Measurements from ENCODE around the gene DEFB132.

Gene DEFB132

DNA sequence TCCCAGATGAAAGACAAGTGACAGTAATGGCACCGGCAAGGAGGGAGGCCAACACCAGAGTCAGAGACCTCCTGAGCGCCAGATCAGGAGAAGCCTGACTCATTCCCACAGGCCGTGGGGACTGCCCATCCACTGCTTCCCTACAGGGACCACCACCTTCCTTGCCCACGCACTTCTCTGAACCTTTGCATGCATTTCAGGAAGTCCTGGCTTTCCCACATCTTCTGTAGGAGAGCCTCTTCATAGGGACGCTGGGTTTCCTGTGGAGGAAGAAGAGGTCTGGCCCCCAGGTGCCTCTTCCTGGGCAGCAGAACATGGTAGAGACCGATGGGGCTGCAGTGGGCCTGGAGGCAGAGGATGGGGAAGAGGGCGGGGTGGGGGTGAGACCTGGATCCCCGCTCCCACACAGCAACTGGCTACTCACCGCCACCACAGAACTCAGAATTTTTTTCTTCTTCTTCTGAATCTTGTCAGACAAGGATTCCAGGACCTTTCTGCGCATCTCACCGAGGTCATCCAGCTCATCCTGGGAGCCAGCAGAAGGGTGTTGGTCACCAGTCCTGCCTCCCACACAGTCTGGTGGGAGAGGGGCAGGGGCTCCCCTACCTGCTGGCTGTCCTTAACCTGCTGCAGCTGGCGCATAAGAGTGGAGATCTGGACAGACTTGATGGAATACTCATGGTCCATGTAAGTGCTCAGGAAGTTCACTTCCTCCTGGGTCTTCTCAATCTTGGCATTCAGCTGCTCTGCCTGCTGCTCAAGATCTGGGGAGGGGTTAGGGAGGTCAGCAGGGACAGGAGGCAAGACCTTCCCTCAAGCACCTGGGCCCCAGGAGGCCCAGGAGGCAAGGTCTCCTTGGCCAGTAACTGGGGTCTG is 19.3 kb downstream of the DEFB132 start:
- no peak overlapping the region for H3K4me3 ChIP-seq (ENCODE audit: insufficient read depth, low read depth, low read length, poor library complexity, severe bottlenecking)
- no peak for DNase-seq
- H3K9me3 ChIP-seq (ENCODE audit: control insufficient read depth, low read length), result no peaks in the 10 kb centered on the region
- H3K4me1 ChIP-seq (ENCODE audit: control insufficient read depth, insufficient read depth, low read length, poor library complexity, severe bottlenecking), result no peaks in the 10 kb centered on the region
- H3K27ac ChIP-seq (ENCODE audit: insufficient read depth, low read length, poor library complexity, severe bottlenecking), result no peak overlapping the region
- no peaks in the 10 kb centered on the region for H3K36me3 ChIP-seq (ENCODE audit: control insufficient read depth, insufficient read depth, low read length)
- no peaks in the 10 kb centered on the region for H3K27me3 ChIP-seq (replicated peaks; ENCODE audit: control insufficient read depth, insufficient read depth, low read length, poor library complexity, severe bottlenecking)

DNA sequence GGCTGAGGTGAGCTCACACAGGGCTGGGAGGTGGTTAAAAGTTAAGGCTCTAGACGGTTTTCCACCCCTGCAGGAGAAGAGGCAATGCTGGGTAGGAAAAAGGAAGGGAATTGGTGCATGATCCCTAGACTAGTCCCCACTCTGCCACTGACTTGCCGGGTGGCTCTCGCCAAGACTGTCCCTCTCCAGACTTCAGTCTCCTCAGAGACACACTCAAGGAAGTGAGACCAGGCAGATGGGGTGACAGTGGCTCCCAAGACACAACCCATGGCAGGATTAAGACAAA is 19.9 kb downstream of the DEFB132 start:
- H3K27me3 ChIP-seq (replicated peaks; ENCODE audit: control insufficient read depth, insufficient read depth, low read length, poor library complexity, severe bottlenecking), result no peaks in the 10 kb centered on the region
- no peak for DNase-seq
- H3K27ac ChIP-seq (ENCODE audit: insufficient read depth, low read length, poor library complexity, severe bottlenecking), result no peak overlapping the region
- no peaks in the 10 kb centered on the region for H3K36me3 ChIP-seq (ENCODE audit: control insufficient read depth, insufficient read depth, low read length)
- no peaks in the 10 kb centered on the region for H3K4me1 ChIP-seq (ENCODE audit: control insufficient read depth, insufficient read depth, low read length, poor library complexity, severe bottlenecking)
- no peaks in the 10 kb centered on the region for H3K9me3 ChIP-seq (ENCODE audit: control insufficient read depth, low read length)
- H3K4me3 ChIP-seq (ENCODE audit: insufficient read depth, low read depth, low read length, poor library complexity, severe bottlenecking), result no peak overlapping the region

GRCh38 chr20:278181-278580 is 20.7 kb downstream of the DEFB132 start:
- Histone ChIP-seq H3K27me3 (replicated peaks; ENCODE audit: control insufficient read depth, insufficient read depth, low read length, poor library complexity, severe bottlenecking) (no peaks in the 10 kb centered on the region), H3K4me3 (ENCODE audit: insufficient read depth, low read depth, low read length, poor library complexity, severe bottlenecking) (no peak overlapping the region), H3K9me3 (ENCODE audit: control insufficient read depth, low read length) (no peaks in the 10 kb centered on the region), H3K36me3 (ENCODE audit: control insufficient read depth, insufficient read depth, low read length) (no peaks in the 10 kb centered on the region), H3K4me1 (ENCODE audit: control insufficient read depth, insufficient read depth, low read length, poor library complexity, severe bottlenecking) (no peaks in the 10 kb centered on the region), H3K27ac (ENCODE audit: insufficient read depth, low read length, poor library complexity, severe bottlenecking) (no peak overlapping the region)
- no peak for DNase-seq

DNA sequence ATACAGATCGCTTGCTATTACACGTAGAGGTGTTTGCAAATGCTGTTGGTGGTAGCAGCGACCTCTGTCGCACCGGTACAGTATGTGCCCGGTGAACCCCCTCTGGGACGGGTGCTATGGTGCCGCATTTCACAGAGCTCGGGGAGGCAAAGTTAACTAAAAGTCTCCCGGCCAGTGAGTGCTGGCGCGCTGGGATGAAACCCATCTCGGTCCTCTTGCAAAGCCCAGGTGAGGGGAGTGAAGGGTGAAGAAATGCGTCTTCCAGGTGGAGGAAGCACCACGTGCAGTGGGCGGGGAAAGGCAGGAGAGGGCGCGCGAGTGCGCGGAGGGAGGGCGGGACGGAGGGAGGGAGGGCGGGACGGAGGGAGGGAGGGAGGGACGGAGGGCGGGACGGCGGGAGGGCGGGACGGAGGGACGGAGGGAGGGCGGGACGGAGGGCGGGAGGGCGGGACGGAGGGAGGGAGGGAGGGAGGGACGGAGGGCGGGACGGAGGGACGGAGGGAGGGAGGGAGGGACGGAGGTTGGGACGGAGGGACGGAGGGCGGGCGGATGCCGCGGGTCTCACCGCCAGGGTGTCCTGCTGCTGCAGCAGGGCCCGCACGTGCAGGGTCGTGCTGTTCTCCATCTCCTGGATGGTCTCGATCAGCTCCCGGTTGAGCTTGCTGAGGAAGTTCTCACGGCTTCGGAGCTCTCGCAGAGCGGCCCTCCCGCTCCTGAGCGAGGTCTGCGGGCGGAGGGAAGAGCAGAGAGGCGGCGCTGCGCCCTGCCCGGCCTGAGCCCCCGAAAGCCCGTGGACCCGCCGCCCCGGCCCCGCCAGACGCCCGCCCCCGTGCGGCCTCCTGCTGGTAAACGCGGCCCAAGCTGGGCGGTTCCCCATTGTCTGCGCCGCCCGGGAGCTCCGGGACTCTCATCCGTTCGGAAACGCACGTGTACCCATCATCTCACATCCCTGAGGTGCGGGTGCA is 21.4 kb downstream of the DEFB132 start:
- Histone ChIP-seq H3K27me3 (replicated peaks; ENCODE audit: control insufficient read depth, insufficient read depth, low read length, poor library complexity, severe bottlenecking) (no peaks in the 10 kb centered on the region), H3K9me3 (ENCODE audit: control insufficient read depth, low read length) (no peaks in the 10 kb centered on the region), H3K27ac (ENCODE audit: insufficient read depth, low read length, poor library complexity, severe bottlenecking) (no peak overlapping the region), H3K4me1 (ENCODE audit: control insufficient read depth, insufficient read depth, low read length, poor library complexity, severe bottlenecking) (no peaks in the 10 kb centered on the region), H3K36me3 (ENCODE audit: control insufficient read depth, insufficient read depth, low read length) (no peaks in the 10 kb centered on the region), H3K4me3 (ENCODE audit: insufficient read depth, low read depth, low read length, poor library complexity, severe bottlenecking) (no peak overlapping the region)
- no peak for DNase-seq

GRCh38 chr20:284172-284571 is 26.6 kb downstream of the DEFB132 start:
- Histone ChIP-seq H3K4me1 (ENCODE audit: control insufficient read depth, insufficient read depth, low read length, poor library complexity, severe bottlenecking) (no peaks in the 10 kb centered on the region), H3K27ac (ENCODE audit: insufficient read depth, low read length, poor library complexity, severe bottlenecking) (no peak overlapping the region), H3K9me3 (ENCODE audit: control insufficient read depth, low read length) (no peaks in the 10 kb centered on the region), H3K4me3 (ENCODE audit: insufficient read depth, low read depth, low read length, poor library complexity, severe bottlenecking) (no peak overlapping the region), H3K27me3 (replicated peaks; ENCODE audit: control insufficient read depth, insufficient read depth, low read length, poor library complexity, severe bottlenecking) (no peaks in the 10 kb centered on the region), H3K36me3 (ENCODE audit: control insufficient read depth, insufficient read depth, low read length) (no peaks in the 10 kb centered on the region)
- DNase-seq, result no peak

DNA sequence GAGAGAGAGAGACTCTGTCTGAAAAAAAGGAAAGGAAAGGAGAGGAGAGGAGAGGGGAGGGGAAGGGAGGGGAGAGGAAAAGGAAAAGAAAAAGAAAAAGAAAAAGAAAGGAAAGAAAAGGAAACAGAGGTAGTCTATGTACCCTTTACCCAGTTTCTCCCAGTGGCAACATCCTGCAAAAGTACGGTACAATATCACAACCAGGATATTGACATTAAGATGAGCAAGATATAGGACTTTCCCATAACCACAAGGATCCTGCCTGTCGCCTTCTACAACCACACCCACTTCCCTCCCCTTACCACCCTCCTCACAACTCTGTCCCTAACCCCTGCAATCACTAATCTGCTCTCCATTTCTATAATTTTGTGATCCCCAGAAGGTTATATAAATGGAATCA is 29.0 kb downstream of the DEFB132 start:
- DNase-seq, result no peak

GRCh38 chr20:288956-289692 is 31.6 kb downstream of the DEFB132 start:
- no peaks in the 10 kb centered on the region for H3K9me3 ChIP-seq (ENCODE audit: control insufficient read depth, low read length)
- DNase-seq, result no peak
- no peak overlapping the region for H3K4me3 ChIP-seq (ENCODE audit: insufficient read depth, low read depth, low read length, poor library complexity, severe bottlenecking)
- no peak overlapping the region for H3K27ac ChIP-seq (ENCODE audit: insufficient read depth, low read length, poor library complexity, severe bottlenecking)
- no peaks in the 10 kb centered on the region for H3K36me3 ChIP-seq (ENCODE audit: control insufficient read depth, insufficient read depth, low read length)
- no peaks in the 10 kb centered on the region for H3K27me3 ChIP-seq (replicated peaks; ENCODE audit: control insufficient read depth, insufficient read depth, low read length, poor library complexity, severe bottlenecking)
- H3K4me1 ChIP-seq (ENCODE audit: control insufficient read depth, insufficient read depth, low read length, poor library complexity, severe bottlenecking), result peaks cover 20% of the 10 kb centered on the region

More for the DNA sequence above, 29.0 kb downstream of the DEFB132 start:
- H3K4me3 ChIP-seq (ENCODE audit: insufficient read depth, low read depth, low read length, poor library complexity, severe bottlenecking), result no peak overlapping the region
- no peaks in the 10 kb centered on the region for H3K9me3 ChIP-seq (ENCODE audit: control insufficient read depth, low read length)
- H3K36me3 ChIP-seq (ENCODE audit: control insufficient read depth, insufficient read depth, low read length), result no peaks in the 10 kb centered on the region
- no peaks in the 10 kb centered on the region for H3K27me3 ChIP-seq (replicated peaks; ENCODE audit: control insufficient read depth, insufficient read depth, low read length, poor library complexity, severe bottlenecking)
- no peak overlapping the region for H3K27ac ChIP-seq (ENCODE audit: insufficient read depth, low read length, poor library complexity, severe bottlenecking)
- peaks cover 14% of the 10 kb centered on the region for H3K4me1 ChIP-seq (ENCODE audit: control insufficient read depth, insufficient read depth, low read length, poor library complexity, severe bottlenecking)

- H3K4me3 ChIP-seq (ENCODE audit: insufficient read depth, low read depth, low read length, poor library complexity, severe bottlenecking), result peak overlapping the region; percentile 61
- no peaks in the 10 kb centered on the region for H3K27me3 ChIP-seq (replicated peaks; ENCODE audit: control insufficient read depth, insufficient read depth, low read length, poor library complexity, severe bottlenecking)
- peaks cover 20% of the 10 kb centered on the region for H3K4me1 ChIP-seq (ENCODE audit: control insufficient read depth, insufficient read depth, low read length, poor library complexity, severe bottlenecking)
- no peak for DNase-seq
- H3K27ac ChIP-seq (ENCODE audit: insufficient read depth, low read length, poor library complexity, severe bottlenecking), result no peak overlapping the region
- no peaks in the 10 kb centered on the region for H3K36me3 ChIP-seq (ENCODE audit: control insufficient read depth, insufficient read depth, low read length)
- H3K9me3 ChIP-seq (ENCODE audit: control insufficient read depth, low read length), result no peaks in the 10 kb centered on the region
Measured at GRCh38 chr20:289693-290083, 32.2 kb downstream of the DEFB132 start.

GRCh38 chr20:290084-290831 is 32.7 kb downstream of the DEFB132 start, which contains the start of gene C20orf96:
TSS of gene C20orf96 (minus strand) at chr20:290750. CDS start at chr20:290610, 140 bp downstream.
- Histone ChIP-seq H3K27me3 (replicated peaks; ENCODE audit: control insufficient read depth, insufficient read depth, low read length, poor library complexity, severe bottlenecking) (no peaks in the 10 kb centered on the region), H3K4me1 (ENCODE audit: control insufficient read depth, insufficient read depth, low read length, poor library complexity, severe bottlenecking) (peaks cover 20% of the 10 kb centered on the region), H3K4me3 (ENCODE audit: insufficient read depth, low read depth, low read length, poor library complexity, severe bottlenecking) (peak within 1 kb of the TSS; percentile 61), H3K36me3 (ENCODE audit: control insufficient read depth, insufficient read depth, low read length) (no peaks in the 10 kb centered on the region), H3K9me3 (ENCODE audit: control insufficient read depth, low read length) (no peaks in the 10 kb centered on the region), H3K27ac (ENCODE audit: insufficient read depth, low read length, poor library complexity, severe bottlenecking) (peak within 1 kb of the TSS; percentile 44)
- peak; percentile 66 to 82 (median 77) for DNase-seq

Measured in effector memory CD4-positive, alpha-beta T cell (primary cell).